Measurements from ENCODE around the gene TMEM150A.
"Not testable (repeated sequence)": the region's sequence is repeated elsewhere in the genome, so short reads cannot be mapped to it uniquely, and the experiment has no call there.

TMEM150A gene

DNA sequence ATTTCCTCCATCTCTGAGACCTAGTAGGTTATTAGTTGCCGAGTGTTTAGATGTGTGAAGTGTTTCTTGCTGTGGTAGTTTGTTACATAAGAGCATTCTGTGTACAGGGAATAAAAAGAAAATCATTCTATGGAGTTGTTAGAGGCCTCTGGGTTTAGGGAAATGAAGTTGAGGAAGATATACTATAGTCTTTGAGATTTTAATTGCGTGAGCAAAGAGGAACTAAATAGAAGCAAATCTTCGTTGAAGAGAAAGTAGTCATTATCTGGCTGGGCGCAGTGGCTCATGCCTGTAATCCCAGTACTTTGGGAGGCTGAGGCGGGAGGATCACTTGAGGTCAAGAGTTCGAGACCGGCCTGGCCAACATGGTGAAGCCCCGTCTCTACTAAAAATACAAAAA, 32.5 kb upstream of the TMEM150A start:
- no peaks in the 10 kb centered on the region for H3K9me3 Mint-ChIP-seq
- no peak overlapping the region for H3K4me3 Mint-ChIP-seq
- TF ChIP-seq, protein P1, sequence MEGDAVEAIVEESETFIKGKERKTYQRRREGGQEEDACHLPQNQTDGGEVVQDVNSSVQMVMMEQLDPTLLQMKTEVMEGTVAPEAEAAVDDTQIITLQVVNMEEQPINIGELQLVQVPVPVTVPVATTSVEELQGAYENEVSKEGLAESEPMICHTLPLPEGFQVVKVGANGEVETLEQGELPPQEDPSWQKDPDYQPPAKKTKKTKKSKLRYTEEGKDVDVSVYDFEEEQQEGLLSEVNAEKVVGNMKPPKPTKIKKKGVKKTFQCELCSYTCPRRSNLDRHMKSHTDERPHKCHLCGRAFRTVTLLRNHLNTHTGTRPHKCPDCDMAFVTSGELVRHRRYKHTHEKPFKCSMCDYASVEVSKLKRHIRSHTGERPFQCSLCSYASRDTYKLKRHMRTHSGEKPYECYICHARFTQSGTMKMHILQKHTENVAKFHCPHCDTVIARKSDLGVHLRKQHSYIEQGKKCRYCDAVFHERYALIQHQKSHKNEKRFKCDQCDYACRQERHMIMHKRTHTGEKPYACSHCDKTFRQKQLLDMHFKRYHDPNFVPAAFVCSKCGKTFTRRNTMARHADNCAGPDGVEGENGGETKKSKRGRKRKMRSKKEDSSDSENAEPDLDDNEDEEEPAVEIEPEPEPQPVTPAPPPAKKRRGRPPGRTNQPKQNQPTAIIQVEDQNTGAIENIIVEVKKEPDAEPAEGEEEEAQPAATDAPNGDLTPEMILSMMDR (IDR thresholded peaks at IDR 0.05; ENCODE audit: unreplicated experiment in 3 of 3), result no peak
- H3K4me1 Mint-ChIP-seq, result no peaks in the 10 kb centered on the region
- H3K36me3 Mint-ChIP-seq (ENCODE audit: low read depth), result peaks cover 72% of the 10 kb centered on the region
- H3K27ac Mint-ChIP-seq, result no peak overlapping the region
- no peaks in the 10 kb centered on the region for H3K27me3 Mint-ChIP-seq (ENCODE audit: low read depth)

GRCh38 chr2:85631316-85631715, 28.8 kb upstream of the TMEM150A start:
- Mint-ChIP-seq H3K27ac (no peak overlapping the region), H3K4me1 (no peaks in the 10 kb centered on the region), H3K36me3 (ENCODE audit: low read depth) (peaks cover 73% of the 10 kb centered on the region), H3K9me3 (no peaks in the 10 kb centered on the region), H3K4me3 (no peak overlapping the region), H3K27me3 (ENCODE audit: low read depth) (no peaks in the 10 kb centered on the region)
- TF ChIP-seq, protein P1 (IDR thresholded peaks at IDR 0.05; ENCODE audit: unreplicated experiment in 3 of 3), result no peak

DNA sequence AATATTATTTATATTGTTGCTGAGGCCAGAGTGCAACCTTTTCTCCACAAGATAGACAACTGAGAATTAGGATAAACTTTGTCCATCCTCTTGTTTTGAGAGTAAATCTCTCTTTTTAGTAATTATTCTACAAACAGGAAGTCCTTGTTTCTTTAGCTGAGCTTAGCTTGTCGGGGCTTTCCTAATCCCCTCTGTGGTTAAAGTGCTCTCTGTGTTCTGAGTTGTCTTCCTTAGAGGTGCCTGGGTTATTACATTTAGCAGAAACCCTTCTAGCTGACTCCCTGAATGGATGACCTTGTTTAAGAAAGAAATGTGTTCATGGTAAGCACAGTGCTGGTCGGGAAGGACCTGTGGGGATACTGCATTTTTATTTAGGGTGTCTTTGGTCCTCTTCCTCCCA, 26.2 kb upstream of the TMEM150A start:
- Mint-ChIP-seq H3K36me3 (ENCODE audit: low read depth) (peaks cover 80% of the 10 kb centered on the region), H3K27me3 (ENCODE audit: low read depth) (no peaks in the 10 kb centered on the region), H3K27ac (no peak overlapping the region), H3K9me3 (no peaks in the 10 kb centered on the region), H3K4me3 (no peak overlapping the region), H3K4me1 (no peaks in the 10 kb centered on the region)
- TF ChIP-seq, protein P1 (IDR thresholded peaks at IDR 0.05; ENCODE audit: unreplicated experiment in 3 of 3), result no peak

DNA sequence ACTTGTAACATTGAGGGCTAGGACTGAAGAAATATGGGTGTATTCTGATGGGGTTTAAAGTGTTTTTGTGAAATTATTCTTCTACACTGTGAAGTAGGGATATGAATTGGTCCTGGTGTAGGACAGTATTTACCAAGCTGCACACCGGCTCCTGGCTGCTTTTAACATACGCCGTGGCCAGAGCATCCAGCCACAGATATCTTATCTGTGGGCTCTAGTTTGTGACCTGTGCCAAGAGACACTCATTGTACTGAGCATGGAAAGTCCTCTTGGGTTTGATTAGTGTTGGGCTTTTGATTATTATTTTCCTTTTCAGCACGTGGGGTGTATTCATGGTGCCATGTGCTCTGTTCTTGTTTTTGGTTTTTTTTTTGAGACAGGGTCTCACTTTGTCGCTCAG, 21.5 kb upstream of the TMEM150A start:
- no peaks in the 10 kb centered on the region for H3K27me3 Mint-ChIP-seq (ENCODE audit: low read depth)
- TF ChIP-seq, protein P1 (IDR thresholded peaks at IDR 0.05; ENCODE audit: unreplicated experiment in 3 of 3), result no peak
- H3K27ac Mint-ChIP-seq, result no peak overlapping the region
- H3K4me3 Mint-ChIP-seq, result no peak overlapping the region
- H3K4me1 Mint-ChIP-seq, result no peaks in the 10 kb centered on the region
- H3K36me3 Mint-ChIP-seq (ENCODE audit: low read depth), result peaks cover 62% of the 10 kb centered on the region
- H3K9me3 Mint-ChIP-seq, result no peaks in the 10 kb centered on the region

DNA sequence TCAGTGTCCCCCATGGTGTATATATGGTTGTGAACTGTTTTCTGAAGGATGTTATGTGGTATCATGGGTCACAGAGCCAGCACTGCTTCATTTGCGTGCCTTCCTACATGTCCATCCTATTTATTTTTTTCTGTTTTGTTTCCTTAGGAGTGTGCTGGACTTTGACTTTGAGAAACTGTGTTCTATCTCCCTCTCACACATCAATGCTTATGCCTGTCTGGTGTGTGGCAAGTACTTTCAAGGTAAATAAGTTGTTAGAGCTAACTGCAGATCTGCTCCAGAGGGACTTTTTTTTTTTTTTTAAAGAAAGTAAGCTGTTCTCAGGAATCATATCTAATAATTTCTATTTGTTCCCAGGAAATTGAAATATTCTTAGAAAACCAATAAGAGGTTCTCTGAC, 18.8 kb upstream of the TMEM150A start:
- Mint-ChIP-seq H3K27ac (peak overlapping the region in 1 of 3 experiments; percentile 73), H3K27me3 (ENCODE audit: low read depth) (no peaks in the 10 kb centered on the region), H3K36me3 (ENCODE audit: low read depth) (peaks cover 48% of the 10 kb centered on the region), H3K4me3 (no peak overlapping the region), H3K4me1 (peaks cover 6% of the 10 kb centered on the region), H3K9me3 (no peaks in the 10 kb centered on the region)
- TF ChIP-seq, protein P1 (IDR thresholded peaks at IDR 0.05; ENCODE audit: unreplicated experiment in 3 of 3), result no peak

DNA sequence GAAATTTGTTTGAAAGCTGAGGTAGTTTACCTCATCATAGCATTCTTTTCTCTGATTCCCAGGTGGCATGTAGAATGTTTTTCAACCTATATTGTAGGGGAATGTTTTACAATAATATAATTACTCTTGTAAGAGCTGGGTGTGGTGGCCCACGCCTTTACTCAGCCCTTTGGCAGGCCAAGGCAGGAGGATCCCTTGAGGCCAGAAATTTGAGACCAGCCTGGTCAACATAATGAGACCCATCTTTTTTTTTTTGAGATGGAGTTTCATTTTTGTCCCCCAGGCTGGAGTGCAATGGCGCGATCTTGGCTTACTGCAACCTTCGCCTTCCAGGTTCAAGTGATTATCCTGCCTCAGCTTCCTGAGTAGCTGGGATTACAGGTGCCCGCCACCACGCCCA, 17.1 kb upstream of the TMEM150A start:
- TF ChIP-seq, protein P1 (IDR thresholded peaks at IDR 0.05; ENCODE audit: unreplicated experiment in 3 of 3), result no peak
- H3K36me3 Mint-ChIP-seq (ENCODE audit: low read depth), result peaks cover 31% of the 10 kb centered on the region
- H3K4me1 Mint-ChIP-seq, result peaks cover 10% of the 10 kb centered on the region
- no peaks in the 10 kb centered on the region for H3K9me3 Mint-ChIP-seq
- H3K27ac Mint-ChIP-seq, result no peak overlapping the region
- no peak overlapping the region for H3K4me3 Mint-ChIP-seq
- H3K27me3 Mint-ChIP-seq (ENCODE audit: low read depth), result no peaks in the 10 kb centered on the region

DNA sequence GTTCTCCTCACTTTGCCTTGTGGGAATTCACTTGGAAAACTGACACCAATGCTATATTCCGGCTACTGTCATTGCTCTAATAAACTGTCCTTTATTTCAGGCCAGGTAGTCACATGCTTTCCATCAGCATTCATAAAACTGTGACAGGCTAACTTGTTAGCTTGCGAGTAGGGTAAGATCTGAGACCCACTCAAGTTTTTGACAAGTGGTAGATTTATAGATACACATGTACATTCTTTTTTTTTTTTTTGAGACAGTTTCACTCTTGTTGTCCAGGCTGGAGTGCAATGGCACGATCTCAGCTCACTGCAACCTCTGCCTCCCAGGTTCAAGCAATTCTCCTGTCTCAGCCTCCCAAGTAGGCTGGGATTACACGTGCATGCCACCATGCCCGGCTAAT, 15.2 kb upstream of the TMEM150A start:
- H3K9me3 Mint-ChIP-seq; H3K27me3 Mint-ChIP-seq (ENCODE audit: low read depth): not testable (repeated sequence)
- Mint-ChIP-seq H3K4me3 (peak overlapping the region; percentile 97 to 98 (median 97)), H3K27ac (peak overlapping the region in 2 of 3 experiments; percentile 33 to 38), H3K36me3 (ENCODE audit: low read depth) (peaks cover 14% of the 10 kb centered on the region), H3K4me1 (peaks cover 10% of the 10 kb centered on the region)

All from nephron (organoid).